Measurements from ENCODE around the gene HNRNPL. TPM values are rescaled to one million over a fixed set of nuclear protein-coding genes. Genes with fewer than 3 reads are reported as not detected.

The HNRNPL gene
- total RNA-seq, 1 experiment from 2014 or later = 642 TPM

DNA sequence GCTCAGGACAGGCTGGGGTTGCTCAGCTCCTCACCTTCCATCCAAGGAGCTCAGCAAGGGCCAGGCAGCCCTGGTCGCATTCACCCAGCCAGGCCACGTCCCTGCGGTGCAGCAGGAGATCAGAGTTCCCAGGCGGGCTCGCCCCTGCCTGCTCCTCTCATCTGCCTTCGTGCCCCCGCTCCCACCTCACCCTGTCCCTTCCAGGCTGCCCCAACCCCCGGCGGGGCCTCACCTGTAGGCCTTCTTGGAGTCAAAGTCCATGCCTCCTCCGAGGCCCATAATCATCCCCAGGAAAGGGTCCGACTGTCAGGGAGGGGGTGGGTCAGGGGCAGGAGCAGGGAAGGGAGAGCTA, 29.6 kb upstream of the HNRNPL start:
- no peaks in the 10 kb centered on the region for H3K9me3 ChIP-seq (ENCODE audit: low read depth, low read length, poor library complexity, severe bottlenecking)
- no peak overlapping the region for H3K27ac ChIP-seq (ENCODE audit: low read depth, low read length, poor library complexity, severe bottlenecking)
- no peak for DNase-seq (ENCODE audit: low spot score)
- BruUV-seq (replicated peaks) = no TSS peak
- H3K4me3 ChIP-seq (ENCODE audit: low read depth, low read length, poor library complexity, severe bottlenecking) = no peak overlapping the region
- CTCF ChIA-PET = interaction anchor here (0.6 kb wide), 1 partner anchor 912 kb away, joined by 4 read pairs; no protein-coding TSS in a partner anchor
- POLR2A ChIA-PET (ENCODE audit: low non-redundant PET) = no interaction called here
- intact Hi-C loops (cut with micrococcal nuclease; ENCODE audit: unreplicated experiment) = no loop called here
- no peaks in the 10 kb centered on the region for H3K27me3 ChIP-seq (replicated peaks; ENCODE audit: insufficient read depth, low read depth, low read length, poor library complexity)
- TF ChIP-seq, protein P1, sequence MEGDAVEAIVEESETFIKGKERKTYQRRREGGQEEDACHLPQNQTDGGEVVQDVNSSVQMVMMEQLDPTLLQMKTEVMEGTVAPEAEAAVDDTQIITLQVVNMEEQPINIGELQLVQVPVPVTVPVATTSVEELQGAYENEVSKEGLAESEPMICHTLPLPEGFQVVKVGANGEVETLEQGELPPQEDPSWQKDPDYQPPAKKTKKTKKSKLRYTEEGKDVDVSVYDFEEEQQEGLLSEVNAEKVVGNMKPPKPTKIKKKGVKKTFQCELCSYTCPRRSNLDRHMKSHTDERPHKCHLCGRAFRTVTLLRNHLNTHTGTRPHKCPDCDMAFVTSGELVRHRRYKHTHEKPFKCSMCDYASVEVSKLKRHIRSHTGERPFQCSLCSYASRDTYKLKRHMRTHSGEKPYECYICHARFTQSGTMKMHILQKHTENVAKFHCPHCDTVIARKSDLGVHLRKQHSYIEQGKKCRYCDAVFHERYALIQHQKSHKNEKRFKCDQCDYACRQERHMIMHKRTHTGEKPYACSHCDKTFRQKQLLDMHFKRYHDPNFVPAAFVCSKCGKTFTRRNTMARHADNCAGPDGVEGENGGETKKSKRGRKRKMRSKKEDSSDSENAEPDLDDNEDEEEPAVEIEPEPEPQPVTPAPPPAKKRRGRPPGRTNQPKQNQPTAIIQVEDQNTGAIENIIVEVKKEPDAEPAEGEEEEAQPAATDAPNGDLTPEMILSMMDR (conservative IDR thresholded peaks at IDR 0.05; ENCODE audit: low read depth, low read length) = no peak
- TF ChIP-seq EZH2 (IDR thresholded peaks at IDR 0.05; ENCODE audit: borderline replicate concordance, low read depth, low read length, poor library complexity, severe bottlenecking) = no peak
- no peaks in the 10 kb centered on the region for H3K36me3 ChIP-seq (ENCODE audit: insufficient read depth, low read length, poor library complexity, severe bottlenecking)
- no peaks in the 10 kb centered on the region for H3K4me1 ChIP-seq (ENCODE audit: insufficient read depth, low read length, poor library complexity, severe bottlenecking)

- Histone ChIP-seq H3K36me3 (ENCODE audit: insufficient read depth, low read length, poor library complexity, severe bottlenecking) (no peaks in the 10 kb centered on the region), H3K9me3 (ENCODE audit: low read depth, low read length, poor library complexity, severe bottlenecking) (no peaks in the 10 kb centered on the region), H3K27ac (ENCODE audit: low read depth, low read length, poor library complexity, severe bottlenecking) (no peak overlapping the region), H3K4me1 (ENCODE audit: insufficient read depth, low read length, poor library complexity, severe bottlenecking) (no peaks in the 10 kb centered on the region), H3K27me3 (replicated peaks; ENCODE audit: insufficient read depth, low read depth, low read length, poor library complexity) (no peaks in the 10 kb centered on the region), H3K4me3 (ENCODE audit: low read depth, low read length, poor library complexity, severe bottlenecking) (no peak overlapping the region)
- BruUV-seq (replicated peaks) = TSS peak; percentile 82
- intact Hi-C loops (cut with micrococcal nuclease; ENCODE audit: unreplicated experiment) = no loop called here
- TF ChIP-seq EZH2 (IDR thresholded peaks at IDR 0.05; ENCODE audit: borderline replicate concordance, low read depth, low read length, poor library complexity, severe bottlenecking) = no peak
- TF ChIP-seq, protein P1 (conservative IDR thresholded peaks at IDR 0.05; ENCODE audit: low read depth, low read length) = no peak
- ChIA-PET CTCF (interaction anchor here (0.8 kb wide), 1 partner anchor 9 kb away, joined by 4 read pairs; no protein-coding TSS in a partner anchor), POLR2A (ENCODE audit: low non-redundant PET) (interaction anchor here (0.6 kb wide), 1 partner anchor 21 kb away, joined by 6 read pairs; no protein-coding TSS in a partner anchor)
- no peak for DNase-seq (ENCODE audit: low spot score)
These were observed 29.0 kb upstream of the HNRNPL start for GRCh38 chr19:38878575-38879399.

DNA sequence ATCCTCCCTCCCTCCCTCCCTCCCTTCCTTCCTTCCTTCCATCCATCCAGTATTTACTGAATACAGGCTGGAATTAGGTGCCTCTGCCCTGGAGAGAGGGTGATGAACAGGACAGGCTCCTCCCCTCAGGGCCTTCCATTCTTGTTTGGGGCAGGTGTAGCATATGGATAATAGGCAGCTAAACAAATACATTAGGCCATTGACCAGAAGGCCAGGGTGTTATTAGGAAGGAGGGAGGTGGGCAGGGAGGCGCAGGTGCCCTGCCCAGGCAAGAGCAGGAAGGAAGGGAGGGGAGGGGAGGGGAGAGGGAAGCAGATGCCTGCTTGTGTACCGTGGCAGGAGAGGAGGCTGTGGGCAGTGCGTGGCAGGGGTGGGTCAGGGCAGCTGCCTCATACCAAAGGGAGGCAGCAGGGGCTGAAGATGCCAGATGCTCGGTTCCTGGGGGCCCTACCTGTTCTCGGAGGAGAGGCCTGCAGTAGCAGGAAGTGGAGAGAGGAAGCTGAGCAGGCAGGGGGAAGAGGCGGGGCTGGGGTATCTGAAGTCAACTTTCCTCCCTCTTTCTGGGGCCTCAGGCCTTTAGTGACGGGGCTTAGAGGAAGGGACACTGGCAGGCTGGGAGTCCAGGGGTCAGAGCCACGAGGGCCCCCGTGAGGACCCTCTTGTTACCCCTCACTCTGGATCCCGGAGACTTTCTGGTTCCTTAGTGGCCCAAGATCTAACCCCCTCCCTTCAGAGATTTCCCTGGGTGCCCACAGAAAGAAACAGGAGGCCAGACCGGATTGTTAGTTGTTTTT, 28.2 kb upstream of the HNRNPL start, which contains the start of gene RINL:
TSS of gene RINL (minus strand) at position 495 of the 794 bp plus-strand sequence. CDS start 1,533 bp downstream, outside the sequence.
- BruUV-seq (replicated peaks) = no TSS peak
- H3K9me3 ChIP-seq (ENCODE audit: low read depth, low read length, poor library complexity, severe bottlenecking) = no peaks in the 10 kb centered on the region
- no peaks in the 10 kb centered on the region for H3K27me3 ChIP-seq (replicated peaks; ENCODE audit: insufficient read depth, low read depth, low read length, poor library complexity)
- ChIA-PET POLR2A (ENCODE audit: low non-redundant PET) (interaction anchor here (0.6 kb wide), 1 partner anchor 20 kb away, joined by 6 read pairs; no protein-coding TSS in a partner anchor), CTCF (interaction anchor here (0.8 kb wide), 1 partner anchor 10 kb away, joined by 4 read pairs; no protein-coding TSS in a partner anchor)
- no peak for DNase-seq (ENCODE audit: low spot score)
- H3K4me3 ChIP-seq (ENCODE audit: low read depth, low read length, poor library complexity, severe bottlenecking) = no peak within 1 kb of the TSS
- H3K27ac ChIP-seq (ENCODE audit: low read depth, low read length, poor library complexity, severe bottlenecking) = no peak within 1 kb of the TSS
- H3K4me1 ChIP-seq (ENCODE audit: insufficient read depth, low read length, poor library complexity, severe bottlenecking) = no peaks in the 10 kb centered on the region
- no peak for TF ChIP-seq EZH2 (IDR thresholded peaks at IDR 0.05; ENCODE audit: borderline replicate concordance, low read depth, low read length, poor library complexity, severe bottlenecking)
- TF ChIP-seq, protein P1 (conservative IDR thresholded peaks at IDR 0.05; ENCODE audit: low read depth, low read length) = no peak
- no peaks in the 10 kb centered on the region for H3K36me3 ChIP-seq (ENCODE audit: insufficient read depth, low read length, poor library complexity, severe bottlenecking)
- intact Hi-C loops (cut with micrococcal nuclease; ENCODE audit: unreplicated experiment) = no loop called here

Data from A673 (cell line).